ENCODE measurements around the gene DNAH9.

DNA sequence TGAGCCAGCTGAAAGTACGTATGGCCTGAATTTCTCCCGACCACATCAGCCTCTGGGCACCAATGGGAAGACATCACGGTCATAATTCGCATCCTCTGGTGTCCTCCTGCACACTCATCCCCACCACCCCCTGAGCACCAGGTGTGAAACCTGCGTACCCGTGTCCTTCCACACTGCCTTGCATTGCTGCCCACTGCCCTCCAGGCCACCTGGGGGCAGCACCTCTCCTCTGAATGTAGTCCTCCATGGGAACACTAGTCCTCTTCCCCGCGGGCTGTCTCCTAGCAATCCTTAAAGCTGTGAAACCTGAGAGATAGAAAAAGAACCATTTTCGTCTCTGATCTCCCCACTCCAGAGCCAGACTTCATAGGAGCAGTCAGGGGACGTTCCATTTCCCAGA, 273.5 kb downstream of the DNAH9 start:
- TF ChIP-seq POLR2A (IDR thresholded peaks at IDR 0.05): no peak
- TF ChIP-seq, protein P1, sequence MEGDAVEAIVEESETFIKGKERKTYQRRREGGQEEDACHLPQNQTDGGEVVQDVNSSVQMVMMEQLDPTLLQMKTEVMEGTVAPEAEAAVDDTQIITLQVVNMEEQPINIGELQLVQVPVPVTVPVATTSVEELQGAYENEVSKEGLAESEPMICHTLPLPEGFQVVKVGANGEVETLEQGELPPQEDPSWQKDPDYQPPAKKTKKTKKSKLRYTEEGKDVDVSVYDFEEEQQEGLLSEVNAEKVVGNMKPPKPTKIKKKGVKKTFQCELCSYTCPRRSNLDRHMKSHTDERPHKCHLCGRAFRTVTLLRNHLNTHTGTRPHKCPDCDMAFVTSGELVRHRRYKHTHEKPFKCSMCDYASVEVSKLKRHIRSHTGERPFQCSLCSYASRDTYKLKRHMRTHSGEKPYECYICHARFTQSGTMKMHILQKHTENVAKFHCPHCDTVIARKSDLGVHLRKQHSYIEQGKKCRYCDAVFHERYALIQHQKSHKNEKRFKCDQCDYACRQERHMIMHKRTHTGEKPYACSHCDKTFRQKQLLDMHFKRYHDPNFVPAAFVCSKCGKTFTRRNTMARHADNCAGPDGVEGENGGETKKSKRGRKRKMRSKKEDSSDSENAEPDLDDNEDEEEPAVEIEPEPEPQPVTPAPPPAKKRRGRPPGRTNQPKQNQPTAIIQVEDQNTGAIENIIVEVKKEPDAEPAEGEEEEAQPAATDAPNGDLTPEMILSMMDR (IDR thresholded peaks at IDR 0.05): no peak
